HG03159 (cell line): ENCODE data around the gene UBE2D2.
"Not testable (repeated sequence)": the region's sequence is repeated elsewhere in the genome, so short reads cannot be mapped to it uniquely, and the experiment has no call there.

Experiments used
- ATAC-seq: cut with Tn5 transposase; IDR thresholded peaks from one replicate; pipeline ENCODE4 v1.9.1; 2021; ENCODE audit warnings: mild to moderate bottlenecking, moderate library complexity; ENCODE audit not compliant: unreplicated experiment

The UBE2D2 gene

DNA sequence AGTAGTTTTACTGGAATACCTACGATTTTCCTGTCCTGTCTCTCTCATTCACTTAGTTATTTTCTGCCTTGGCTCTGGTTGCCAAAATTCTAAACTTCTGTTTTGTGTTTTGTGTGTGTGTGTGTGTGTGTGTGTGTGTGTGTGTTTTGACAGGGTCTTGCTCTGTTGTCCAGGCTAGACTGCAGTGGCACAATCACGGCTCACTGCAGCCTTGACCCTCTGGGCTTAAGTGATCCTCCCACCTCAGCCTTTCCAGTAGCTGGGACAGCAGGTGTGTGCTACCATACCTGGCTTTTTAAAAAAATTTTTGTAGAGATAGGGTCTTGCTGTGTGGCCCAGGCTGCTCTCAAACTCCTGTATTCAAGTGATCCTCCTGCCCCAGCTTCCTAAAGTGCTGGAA, 17.2 kb downstream of the UBE2D2 start:
- no peak for ATAC-seq

DNA sequence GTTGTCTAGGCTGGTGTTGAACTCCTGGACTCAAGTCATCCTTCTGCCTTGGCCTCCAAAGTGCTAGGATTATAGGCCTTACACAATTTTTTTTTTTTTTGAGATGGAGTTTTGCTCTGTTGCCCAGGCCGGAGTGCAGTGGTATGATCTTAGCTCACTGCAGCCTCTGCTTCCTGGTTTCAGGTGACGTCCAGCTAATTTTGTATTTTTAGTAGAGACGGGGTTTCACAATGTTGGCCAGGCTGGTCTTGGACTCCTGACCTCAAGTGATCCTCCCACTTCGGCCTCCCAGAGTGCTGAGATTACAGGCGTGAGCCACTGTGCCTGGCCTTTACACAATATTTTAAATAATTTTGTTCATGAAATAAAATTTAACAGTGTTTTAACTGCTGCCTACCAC, 21.0 kb downstream of the UBE2D2 start:
- ATAC-seq, result not testable (repeated sequence)

DNA sequence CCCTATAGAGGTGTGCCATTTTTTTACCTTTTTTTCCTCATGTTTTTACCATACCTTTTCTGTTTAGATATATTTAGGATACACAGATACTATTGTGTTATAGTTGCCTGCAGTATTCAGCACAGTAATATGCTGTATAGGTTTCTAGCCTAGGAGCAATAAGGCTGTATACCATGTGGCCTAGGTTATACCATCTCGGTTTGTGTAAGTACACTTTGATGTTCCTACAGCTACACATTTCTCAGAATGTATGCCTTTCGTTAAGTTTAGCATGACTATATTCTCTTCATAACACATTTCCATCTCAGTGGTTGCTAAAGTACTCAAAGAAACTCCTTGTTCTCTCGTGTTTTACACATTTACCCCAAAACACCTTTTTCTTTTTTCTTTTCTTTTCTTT, 23.0 kb downstream of the UBE2D2 start:
- no peak for ATAC-seq

DNA sequence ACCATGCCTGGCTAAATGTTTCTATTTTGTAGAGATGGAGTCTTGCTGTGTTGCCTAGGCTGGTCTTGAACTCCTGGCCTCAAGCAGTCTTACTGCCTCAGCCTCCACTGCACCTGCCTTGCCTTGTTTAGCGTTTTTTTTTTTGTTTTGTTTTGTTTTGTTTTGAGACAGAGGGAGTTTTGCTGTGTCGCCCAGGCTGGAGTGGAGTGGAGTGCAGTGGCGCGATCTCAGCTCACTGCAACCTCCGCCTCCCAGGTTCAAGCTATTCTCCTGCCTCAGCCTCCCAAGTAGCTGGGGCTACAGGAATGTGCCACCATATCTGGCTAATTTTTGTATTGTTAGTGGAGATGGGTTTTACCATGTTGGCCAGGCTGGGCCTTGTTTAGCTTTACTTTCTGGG, 27.0 kb downstream of the UBE2D2 start:
- ATAC-seq, result not testable (repeated sequence)

DNA sequence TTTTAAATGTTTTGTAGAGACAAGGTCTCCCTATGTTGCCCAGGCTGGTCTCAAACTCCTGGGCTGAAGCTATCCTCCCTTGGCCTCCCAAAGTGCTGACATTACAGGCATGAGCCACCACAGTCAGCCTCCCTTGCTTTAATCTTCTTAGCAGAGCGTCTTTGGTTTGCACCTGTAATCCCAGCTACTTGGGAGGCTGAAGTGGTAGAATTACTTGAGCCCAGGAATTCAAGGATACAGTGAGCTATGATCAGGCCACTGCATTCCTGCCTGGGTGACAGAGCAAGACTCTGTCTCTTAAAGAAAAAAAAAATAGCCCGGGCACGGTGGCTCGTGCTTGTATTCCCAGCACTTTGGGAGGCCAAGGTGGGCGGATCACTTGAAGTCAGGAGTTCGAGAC, 27.8 kb downstream of the UBE2D2 start:
- no peak for ATAC-seq

DNA sequence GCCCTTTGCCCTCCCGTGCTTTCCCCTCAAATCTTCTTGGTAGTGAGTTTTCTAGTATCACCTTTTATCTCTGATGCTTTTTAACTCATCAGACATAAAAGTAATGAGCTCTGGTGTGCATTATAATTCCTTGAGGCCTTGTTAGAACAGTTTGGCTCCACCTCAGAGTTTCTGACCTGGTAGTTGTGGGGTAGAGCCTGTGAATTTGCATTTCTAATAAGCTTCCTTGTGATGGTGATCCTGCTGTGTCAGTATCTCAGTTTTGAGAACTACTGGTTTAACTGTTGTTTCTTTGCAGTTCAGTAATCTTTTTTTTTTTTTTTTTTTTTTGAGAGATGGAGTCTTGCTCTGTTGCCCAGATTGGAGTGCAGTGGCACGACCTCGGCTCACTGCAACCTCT, 31.1 kb downstream of the UBE2D2 start:
- no peak for ATAC-seq

DNA sequence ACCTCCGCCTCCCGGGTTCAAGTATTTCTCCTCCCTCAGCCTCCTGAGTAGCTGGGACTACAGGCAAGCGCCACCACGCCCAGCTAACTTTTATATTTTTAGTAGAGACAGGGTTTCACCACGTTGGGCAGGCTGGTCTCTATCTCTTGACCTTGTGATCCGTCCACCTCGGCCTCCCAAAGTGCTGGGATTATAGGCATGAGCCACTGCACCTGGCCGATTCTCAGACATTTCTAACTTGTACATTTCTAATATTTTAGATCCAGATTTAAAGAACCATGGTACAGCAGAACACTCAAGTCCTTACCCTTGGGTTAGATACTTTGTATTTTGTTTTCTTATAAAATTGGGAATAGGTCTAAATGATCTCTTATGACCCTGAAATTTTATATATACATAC, 31.9 kb downstream of the UBE2D2 start:
- not testable (repeated sequence) for ATAC-seq

DNA sequence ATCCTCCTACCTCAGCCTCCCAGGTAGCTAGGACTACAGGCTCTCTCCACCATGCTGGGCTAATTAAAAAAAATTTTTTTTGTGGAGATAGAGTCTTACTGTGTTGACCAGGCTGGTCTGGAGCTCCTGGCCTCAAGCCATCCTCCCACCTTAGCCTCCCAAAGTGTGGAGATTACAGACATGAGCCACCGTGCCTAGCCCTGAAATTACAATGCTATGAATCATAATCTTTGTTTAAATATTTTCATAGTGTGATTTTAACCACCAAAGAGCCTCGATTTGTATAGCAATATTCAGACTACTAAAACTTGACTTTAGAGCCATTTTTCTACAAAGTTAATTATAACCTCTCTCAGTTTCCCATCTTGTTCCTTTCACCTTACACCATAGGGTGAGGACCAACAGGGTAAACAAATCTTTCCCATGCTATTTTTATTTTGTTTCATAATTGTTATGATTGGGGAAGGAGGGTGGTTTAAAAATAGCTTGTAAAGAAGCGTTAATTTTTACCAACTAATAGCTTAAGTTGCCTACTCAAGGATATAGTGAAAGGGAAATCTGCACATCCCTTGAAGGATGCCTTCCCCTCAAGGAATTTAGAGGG, 32.7 kb downstream of the UBE2D2 start:
- ATAC-seq, result no peak

DNA sequence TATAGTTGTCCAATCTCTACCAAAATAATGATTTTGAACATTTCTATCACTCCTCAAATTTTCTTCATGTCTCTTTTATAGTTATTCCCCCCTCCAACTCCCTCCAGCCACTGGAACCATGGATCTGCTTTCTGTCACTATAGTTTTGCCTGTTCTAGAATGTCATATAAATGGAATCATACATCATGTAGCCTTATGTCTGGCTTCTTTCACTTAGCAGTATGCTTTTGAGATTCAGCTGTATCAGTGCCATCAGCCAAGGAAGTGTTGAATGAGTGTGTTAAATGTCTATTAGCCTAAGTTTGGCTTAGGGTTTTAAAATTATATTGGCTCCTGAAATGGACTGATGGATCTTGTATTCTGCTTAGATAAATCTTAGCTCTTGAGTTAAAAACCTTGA, 36.0 kb downstream of the UBE2D2 start:
- no peak for ATAC-seq

DNA sequence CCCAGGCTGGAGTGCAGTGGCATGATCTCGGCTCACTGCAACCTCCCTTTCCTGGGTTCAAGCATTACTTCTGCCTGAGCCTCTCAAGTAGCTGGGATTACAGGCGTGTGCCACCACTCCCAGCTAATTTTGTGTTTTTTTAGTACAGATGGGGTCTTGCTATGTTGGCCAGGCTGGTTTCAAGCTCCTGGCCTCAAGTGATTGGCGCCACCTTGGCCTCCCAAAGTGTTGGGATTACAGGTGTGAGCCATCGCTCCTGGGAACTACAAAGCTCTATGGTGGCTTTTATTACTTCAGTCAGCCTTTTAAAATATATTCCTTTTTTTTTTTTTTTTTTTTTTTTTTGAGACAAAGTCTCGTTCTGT, 37.4 kb downstream of the UBE2D2 start:
- ATAC-seq, result not testable (repeated sequence)

DNA sequence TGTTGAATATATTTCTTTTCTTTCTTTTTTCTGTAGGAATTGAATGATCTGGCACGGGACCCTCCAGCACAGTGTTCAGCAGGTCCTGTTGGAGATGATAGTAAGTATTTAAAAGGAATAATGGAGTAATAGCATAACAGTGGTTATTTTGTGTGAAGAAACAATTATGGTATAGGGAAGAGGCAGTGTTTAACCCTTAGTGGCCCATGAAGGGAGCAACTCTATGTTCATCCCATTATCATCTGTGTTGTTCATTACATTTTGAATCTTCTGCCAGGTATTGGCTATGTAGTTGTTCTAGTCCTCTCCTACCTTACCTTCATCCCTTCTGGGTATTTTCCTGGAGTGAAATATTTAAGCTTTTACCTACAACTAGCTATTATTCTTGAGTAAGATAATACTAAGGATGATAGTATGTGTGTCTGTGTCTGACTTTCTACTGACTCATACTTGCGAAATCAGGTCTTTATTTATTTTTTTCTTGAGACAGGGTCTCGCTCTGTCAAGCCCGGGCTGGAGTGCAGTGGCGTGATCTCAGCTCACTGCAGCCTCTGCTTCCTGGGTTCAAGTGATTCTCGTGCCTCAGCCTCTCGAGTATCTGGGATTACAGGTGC, 39.3 kb downstream of the UBE2D2 start:
- ATAC-seq, result no peak

DNA sequence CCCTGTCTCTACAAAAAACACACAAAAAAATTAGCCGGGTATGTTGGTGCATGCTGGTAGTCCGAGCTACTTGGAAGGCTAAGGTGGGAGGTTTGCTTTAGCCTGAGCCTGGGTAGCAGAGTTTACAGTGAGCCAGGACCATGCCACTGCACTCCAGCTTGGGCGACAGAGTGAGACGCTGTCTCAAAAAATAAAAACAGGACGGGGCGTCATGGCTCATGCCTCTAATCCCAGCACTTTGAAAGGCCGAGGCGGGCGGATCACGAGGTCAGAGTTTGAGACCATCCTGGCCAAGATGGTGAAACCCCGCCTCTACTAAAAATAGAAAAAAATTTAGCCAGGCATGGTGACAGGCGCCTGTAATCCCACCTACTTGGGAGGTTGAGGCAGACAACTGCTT, 40.3 kb downstream of the UBE2D2 start:
- no peak for ATAC-seq

DNA sequence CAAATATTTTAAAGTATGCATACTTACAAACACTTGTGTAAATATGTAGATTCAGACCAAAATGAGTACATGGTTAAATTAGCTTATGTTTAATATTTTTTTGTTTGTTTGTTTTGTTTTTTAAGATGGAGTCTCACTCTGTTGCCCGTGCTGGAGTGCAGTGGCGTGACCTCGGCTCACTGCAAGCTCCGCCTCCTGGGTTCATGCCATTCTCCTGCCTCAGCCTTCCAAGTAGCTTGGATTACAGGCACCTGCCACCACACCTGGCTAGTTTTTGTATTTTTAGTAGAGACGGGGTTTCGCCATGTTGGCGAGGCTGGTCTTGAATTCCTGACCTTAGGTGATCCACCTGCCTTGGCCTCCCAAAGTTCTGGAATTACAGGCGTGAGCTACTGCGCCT, 40.8 kb downstream of the UBE2D2 start:
- not testable (repeated sequence) for ATAC-seq

DNA sequence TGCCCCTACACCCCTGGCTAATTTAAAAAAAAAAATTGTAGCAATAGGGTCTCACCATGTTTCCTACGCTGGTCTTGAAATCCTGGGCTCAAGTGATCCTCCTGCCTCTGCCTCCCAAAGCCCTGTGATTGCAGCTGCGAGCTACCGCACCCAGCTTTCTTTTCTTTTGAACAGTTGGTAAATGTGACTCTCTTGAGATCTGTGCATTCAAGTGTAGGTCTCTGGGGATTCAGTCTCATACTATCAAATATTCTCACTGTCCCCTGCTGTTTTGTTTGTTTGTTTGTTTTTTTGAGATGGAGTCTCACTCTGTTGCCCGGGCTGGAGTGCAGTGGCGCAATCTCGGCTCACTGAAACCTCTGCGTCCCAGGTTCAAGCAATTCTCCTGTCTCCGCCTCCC, 44.7 kb downstream of the UBE2D2 start:
- ATAC-seq, result no peak

DNA sequence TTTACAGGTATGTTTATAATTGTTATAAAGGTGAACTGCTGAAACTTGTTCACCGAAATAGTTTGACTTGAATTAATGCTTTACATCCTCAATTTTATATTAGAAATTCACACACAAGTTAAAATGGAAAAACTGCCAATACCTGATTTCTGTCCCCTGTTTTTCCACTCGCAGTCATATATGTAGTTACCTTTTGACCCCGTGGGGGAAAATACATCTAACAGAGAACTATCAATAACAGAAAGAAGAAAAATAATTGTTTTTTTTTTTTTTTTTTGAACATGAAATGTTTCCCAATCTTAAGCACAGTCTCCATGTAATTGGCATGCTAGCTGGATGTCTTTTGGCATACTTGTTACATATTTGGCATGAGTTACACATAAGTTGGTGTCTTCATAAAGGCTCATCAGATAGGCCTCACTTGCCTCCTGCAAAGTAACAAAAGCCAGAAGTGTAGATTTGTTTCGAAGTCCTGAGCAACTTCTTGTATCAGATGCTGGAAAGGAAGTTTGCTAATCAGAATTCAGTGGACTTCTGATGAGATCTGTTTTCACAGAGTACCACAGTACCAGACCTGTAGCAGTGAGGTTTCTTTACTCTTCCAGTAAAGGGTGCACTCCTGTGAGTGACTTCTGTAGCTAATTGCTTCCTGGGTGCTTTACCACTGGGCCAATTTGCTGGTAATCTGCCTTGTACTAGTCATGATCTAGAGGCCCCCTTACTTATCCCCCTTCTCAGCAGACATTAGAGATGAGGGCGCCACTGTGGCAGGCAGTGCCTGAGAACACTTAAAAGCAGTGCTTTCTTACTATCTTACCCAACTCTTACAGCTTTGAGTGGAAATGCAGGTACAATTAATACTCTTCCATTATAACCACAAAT, 50.8 kb downstream of the UBE2D2 start:
- ATAC-seq, result no peak

DNA sequence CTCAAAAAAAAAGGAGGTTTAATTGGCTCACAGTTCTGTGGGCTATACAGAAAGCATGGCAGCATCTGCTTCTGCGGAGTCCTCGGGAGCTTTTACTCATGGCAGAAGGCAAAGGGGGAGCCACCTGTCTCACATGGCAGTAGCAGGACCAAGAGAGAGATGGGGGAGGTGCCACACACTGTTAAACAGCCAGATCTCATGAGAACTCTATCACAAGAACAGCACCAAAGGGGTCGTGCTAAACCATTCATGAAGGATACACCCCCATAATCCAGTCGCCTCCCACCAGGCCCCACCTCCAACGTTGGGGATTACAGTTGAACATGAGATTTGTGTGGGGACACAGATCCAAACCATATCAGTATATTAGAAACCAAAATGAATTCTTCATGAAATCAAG, 58.7 kb downstream of the UBE2D2 start:
- no peak for ATAC-seq

DNA sequence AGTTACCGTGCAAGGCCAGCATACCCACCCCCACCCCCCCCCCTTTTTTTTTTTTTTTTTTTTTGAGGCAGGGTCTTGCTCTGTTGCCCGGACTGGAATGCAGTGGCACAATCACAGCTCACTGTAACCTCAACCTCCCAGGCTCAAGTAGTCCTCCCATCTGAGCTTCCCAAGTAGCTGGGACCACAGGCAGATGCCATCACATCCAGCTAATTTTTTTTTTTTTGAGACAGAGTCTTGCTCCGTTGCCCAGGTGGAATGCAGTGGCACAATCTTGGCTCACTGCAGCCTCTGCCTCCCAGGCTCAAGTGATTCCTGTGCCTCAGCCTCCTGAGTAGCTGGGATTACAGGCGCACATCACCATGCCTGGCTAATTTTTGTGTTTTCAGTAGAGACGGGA, 64.3 kb downstream of the UBE2D2 start:
- ATAC-seq, result not testable (repeated sequence)

DNA sequence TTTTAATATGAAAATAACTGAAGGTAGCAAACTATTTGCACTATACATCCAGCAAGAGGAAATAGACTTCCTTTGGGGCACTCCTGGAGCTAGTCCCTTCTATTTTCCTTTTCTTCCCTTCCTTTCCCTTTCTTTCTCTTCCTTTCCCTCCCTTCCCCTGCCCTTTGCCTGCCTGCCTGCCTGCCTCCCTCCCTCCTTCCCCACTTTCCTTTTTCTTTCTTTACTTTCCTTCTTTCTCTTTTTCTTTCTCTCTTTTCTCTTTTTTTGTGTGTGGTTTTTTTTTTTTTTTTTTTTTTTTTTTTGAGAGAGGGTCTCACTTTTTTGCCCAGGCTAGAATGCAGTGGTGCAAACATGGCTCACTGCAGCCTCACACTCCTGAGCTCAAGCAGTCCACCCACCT, 69.7 kb downstream of the UBE2D2 start:
- ATAC-seq, result no peak

DNA sequence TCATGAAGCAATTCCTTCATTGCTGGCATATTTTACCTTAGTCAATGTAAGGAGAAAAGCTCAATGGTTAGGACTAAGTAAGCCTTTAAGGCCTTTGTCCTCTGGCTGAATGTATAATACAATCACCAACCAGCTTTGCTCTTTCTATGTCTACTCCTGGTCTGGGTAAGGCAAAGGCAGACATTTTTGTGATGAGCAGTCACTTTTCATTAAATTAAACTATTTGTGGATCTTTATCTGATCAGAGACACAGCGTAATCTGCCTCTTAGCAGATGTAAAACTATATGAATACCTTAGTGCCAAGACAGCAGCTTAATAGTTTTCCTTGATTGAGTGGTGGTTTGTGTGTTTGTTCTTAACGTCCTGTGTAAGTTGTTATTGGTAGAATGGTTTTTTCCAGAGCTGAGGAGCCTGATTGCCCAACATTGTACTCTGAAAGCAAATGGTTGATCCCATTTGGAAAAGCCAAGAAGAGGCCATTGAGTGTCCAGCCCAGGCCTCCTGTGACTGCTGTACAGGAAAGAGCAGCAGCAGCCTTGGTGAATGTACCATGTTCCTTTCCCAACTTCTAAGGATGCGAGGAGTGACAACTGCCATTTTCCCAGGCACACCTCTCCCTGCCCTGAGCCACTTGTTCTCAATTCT, 70.5 kb downstream of the UBE2D2 start:
- ATAC-seq, result no peak

DNA sequence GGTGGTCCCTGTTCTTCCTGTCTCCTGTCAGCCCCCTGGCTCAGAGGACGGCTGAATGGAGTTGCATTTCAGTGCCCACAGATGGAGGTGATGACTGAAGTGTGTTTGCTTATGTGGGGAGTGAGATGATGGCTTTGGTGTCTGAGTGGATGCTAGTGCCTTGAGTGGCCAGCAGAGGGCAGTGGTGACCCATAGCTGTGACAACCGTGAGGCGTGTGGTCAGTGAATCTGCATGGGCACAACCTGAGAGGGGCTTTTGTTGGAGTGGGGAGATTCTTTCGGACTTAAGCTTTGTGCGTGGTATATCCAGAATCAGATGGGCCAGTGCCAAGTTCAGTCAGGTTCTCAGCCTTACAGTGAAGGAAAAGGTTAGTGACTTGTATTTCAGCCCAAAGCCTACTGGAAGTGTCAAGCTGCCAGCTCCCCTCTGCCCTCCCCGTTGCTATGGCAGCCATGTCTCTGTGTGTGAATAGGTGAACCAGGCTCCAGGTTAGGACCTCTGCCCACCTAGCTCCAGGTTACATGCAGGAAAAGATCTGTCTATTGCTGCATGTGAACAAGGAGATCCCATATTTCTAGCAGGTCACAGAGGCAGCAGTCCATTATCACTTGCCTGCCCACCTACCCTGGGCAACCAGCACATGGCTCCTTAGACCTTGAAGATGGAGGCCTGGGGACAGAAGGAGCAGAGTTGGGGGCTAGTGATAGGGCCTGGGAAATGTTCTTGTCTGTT, 72.3 kb downstream of the UBE2D2 start:
- ATAC-seq, result no peak

DNA sequence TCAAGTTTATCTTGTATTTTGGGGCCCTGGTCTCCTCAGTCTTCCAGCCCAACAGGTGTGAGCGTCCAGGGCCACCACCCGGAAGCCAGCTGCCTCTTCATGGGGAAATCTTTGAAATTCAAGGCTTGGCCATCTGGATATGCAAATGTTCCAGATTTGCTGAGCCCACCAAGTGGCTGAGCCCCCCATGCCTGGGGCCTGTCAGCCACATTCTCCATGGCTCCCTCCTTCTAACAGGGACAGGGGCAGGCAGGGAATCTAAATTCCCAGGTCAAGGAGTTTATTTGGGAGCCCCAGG, 72.8 kb downstream of the UBE2D2 start:
- no peak for ATAC-seq
